ENCODE results near the gene OR1G1.
"Not testable (repeated sequence)": the region's sequence is repeated elsewhere in the genome, so short reads cannot be mapped to it uniquely, and the experiment has no call there.

Gene OR1G1

GRCh38 chr17:3127451-3127850, at the start of gene OR1G1:
Gene OR1G1, minus strand, starts transcription at chr17:3127551. Its CDS starts 0 bp downstream, at chr17:3127551.
- no peak for DNase-seq (ENCODE audit: low read depth in 2 of 2)

GRCh38 chr17:3167574-3167973, 40.2 kb upstream of the OR1G1 start:
- DNase-seq (ENCODE audit: low read depth in 2 of 2) = no peak

GRCh38 chr17:3157218-3157617, 29.9 kb upstream of the OR1G1 start:
- DNase-seq (ENCODE audit: low read depth in 2 of 2) = no peak

- not testable (repeated sequence) for DNase-seq (ENCODE audit: low read depth in 2 of 2)
Measured at GRCh38 chr17:3137494-3137893, 10.1 kb upstream of the OR1G1 start.

GRCh38 chr17:3104322-3104721, 23.0 kb downstream of the OR1G1 start, which contains the start of gene OR1D2:
Gene OR1D2, minus strand, starts transcription at chr17:3104422. Its CDS starts 11,426 bp downstream, at chr17:3092996.
- no peak for DNase-seq (ENCODE audit: low read depth in 2 of 2)

All from stimulated activated CD8-positive, alpha-beta memory T cell treated with anti-CD3 and anti-CD28 coated beads, Interleukin-7, amount 100 ng/mL, for 4 hours (primary cell).